Stimulated activated CD4-positive, alpha-beta T cell treated with anti-CD3 and anti-CD28 coated beads, Interleukin-4, amount 100 ng/mL, for 4 hours (primary cell): ENCODE measurements around the gene BCAP31.
"Not testable (repeated sequence)": the region's sequence is repeated elsewhere in the genome, so short reads cannot be mapped to it uniquely, and the experiment has no call there.

Experiments
- DNase-seq, 2 experiments: peaks; one replicate each; pipeline ENCODE4 v3.0.0-alpha.2; 2020

Gene BCAP31

DNA sequence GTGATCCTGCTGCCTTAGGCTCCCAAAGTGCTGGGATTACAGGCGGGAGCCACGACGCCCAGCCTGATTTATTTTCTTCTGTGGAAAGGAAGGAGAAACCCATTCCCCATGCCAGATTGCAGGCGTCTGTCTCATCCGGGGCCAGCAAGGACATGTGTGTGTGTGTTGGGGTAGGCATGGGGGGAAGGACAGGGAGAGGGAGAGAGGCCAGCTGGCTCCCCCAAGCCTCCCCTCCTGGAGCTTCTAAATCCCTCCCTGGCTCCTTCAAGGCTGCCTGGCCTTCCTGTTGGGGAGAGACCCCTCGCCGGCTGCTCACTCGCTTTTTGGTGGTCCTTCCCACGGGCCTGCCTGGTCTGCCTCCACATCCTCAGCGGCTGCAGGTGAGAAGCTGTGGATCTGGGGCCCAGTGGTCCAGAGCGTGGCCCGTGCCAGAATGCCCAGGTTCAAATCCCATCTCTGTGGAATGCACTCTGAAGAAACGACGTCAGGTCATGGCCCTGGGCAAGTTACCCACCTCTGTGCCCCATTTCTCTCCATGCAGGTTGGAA lies 38.5 kb upstream of the BCAP31 start:
- DNase-seq, result no peak

DNA sequence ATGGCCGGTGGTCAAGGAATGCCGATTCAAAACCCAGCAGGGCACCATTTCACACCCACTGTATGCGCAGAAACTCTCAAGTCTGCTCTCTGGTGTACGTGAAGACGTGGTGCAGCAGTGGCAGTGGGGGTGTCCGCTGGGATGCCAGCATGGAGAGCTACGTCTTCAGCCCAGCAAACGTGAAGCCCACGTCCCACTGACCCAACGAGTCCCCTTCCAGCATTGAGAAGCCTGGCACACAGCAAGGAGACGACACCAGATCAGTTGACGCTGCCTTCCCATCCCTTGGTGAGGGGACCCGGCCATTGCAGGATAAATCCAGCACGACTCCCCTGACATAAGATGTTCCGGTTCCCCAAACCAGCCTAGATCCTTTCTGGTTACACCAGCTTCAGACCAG lies 37.7 kb upstream of the BCAP31 start:
- DNase-seq, result no peak

DNA sequence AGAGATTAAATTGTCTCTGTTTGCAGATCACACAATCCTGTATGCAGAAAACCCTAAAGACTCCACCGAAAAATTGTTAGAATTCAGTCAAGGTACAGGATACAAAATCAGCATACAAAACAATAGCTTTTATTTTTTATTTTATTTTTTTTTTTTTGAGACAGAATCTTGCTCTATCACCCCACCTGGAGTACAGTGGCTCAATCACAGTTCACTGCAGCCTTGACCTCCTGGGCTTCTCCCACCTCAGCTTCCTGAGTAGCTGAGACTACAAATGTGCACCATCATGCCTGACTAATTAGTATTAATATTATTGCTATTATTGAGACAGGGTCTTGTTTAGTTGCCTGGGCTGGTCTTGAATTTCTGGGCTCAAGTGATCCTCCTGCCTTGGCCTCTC lies 30.9 kb upstream of the BCAP31 start:
- no peak for DNase-seq

DNA sequence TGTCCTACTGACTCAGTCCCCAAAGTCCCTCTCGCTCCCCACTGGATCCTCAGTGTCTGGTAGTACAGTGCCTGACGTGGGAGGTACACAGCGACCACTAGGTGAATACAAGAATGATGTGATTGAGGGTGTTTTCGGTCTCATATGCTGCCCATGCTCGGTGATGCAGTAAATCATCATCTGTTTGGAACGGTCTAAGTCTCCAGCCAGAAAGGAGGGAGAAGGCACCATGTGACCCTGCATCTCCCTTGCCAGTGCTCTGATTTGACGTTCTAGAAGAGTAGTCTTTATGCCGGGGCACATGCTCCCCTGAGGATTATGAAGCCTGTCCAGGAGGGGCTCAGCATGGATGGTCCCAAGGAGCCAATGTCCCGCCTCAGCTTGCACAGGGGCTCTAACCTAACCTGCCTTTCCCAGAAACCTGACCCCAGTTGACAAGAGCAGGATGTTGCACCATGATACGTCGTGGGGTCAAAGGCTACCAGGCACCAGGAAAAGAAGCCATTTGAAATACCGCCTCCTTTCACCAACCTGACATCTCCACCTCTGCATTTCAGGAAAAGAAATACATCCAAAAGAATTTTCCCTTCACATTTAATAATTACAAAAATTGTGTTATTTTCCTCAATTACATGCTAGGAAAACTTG lies 26.1 kb upstream of the BCAP31 start:
- no peak for DNase-seq

DNA sequence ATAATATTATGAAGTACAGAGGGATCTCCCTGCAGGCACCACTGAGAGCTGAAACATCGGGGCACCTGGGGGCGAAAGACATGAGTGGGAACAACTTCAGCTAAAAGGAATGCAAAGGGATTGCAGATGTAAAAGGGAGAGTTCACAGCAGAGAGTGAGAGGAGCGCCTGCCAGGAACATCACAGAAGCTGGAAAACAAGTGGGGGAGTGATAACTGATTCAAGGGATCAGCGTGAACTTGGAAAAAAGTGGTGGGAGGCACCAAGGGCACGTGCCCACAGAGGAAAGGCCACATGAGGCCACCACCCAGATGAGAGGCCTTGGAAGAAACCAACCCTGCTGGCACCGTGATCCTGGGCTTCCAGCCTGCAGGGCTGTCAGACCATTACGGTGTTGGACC lies 24.8 kb upstream of the BCAP31 start:
- not testable (repeated sequence) for DNase-seq

DNA sequence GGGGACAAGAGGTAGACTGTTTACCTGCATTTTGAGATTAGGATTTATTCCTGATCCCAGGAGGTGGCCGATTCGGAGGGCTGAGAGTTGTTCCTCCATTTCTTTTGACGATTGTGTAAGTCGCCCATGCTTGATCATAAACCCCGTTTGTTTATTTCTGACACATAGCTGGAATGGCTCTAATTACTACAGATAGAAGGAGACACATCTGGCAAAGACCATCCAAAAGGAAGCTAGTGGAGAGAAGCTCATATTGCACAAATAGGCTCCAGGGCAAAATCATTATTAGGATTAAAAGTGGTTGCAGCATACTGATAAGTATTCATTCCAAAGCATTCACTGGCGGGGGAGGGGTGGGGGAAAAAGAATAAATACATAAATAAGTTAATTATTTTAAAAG lies 22.8 kb upstream of the BCAP31 start:
- DNase-seq, result not testable (repeated sequence)

DNA sequence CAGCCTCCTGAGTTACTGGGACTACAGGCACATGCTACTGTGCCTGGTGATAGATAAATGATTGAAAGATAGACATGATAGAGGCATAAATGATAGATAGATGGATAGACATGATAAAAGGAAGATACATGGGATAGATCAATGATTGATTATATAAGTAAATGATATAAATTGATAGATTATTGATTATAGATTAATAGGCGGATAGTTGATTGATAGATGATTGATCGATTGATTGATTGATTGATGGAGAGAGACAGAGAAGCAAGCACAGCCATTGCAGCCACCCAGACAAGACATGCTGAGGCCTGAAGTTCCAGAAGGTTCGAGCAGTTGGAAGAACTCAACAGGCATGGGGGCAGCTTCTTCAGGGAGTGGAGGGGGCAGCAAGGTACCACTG lies 22.2 kb upstream of the BCAP31 start:
- DNase-seq, result no peak

DNA sequence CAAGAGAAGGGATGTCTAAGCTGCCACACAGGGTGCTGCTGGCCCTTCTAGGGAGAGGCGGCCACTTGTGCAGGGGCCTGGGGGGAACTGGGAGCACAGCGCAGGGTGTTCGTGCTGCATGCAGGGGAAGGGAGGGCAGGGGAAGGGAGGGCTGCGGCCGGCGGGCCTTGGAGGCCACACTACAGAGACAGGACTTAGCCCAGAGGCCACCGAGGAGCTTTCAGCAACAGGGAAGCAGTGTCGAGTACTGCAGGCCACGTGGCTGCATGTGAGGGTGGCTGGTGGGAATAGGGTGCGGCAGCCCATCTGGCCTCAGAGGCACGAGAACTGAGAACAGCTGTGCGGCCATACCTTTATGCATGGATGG lies 20.9 kb upstream of the BCAP31 start:
- DNase-seq, result not testable (repeated sequence)

DNA sequence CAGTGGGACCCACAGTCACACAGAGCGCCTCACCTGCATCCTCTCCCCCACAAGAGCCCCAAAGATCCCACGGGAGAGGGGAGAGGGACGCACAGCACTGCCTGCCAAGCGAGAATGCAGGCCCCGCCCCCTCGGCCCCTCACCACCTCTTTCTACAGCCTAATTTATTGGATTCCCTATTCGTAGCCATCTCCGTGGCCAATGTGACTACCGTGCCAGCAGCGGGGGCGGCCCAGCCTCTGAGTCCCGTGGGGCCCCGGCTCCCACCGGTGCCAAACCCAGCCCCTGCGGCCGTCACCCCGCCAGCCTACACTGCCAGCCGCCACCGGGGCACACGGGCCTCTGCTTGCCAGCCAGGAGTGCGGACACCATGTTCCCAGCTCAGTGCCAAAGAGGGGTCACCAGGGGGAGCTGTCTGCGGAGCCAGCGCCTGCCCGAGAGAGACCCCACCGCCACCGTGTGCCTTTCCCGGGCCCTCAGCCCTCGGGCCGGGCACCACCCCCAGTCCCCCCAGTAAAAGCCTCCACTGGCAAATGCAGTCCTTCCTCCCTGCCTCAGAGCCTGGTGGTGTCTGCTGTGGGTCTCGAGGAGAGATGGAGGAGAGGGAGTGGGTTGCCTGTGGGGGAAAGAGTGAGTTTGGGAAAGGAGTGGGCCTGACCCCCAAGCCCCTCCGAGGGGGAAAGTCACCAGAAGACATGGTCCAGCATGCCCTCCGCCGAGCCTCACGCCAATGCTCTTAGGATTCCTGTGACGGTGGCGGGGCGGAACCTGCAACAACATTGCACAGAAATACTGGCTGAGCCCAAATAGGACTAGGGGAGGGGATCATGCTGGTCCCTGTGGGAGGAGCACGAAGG lies 20.3 kb upstream of the BCAP31 start:
- DNase-seq, result no peak

DNA sequence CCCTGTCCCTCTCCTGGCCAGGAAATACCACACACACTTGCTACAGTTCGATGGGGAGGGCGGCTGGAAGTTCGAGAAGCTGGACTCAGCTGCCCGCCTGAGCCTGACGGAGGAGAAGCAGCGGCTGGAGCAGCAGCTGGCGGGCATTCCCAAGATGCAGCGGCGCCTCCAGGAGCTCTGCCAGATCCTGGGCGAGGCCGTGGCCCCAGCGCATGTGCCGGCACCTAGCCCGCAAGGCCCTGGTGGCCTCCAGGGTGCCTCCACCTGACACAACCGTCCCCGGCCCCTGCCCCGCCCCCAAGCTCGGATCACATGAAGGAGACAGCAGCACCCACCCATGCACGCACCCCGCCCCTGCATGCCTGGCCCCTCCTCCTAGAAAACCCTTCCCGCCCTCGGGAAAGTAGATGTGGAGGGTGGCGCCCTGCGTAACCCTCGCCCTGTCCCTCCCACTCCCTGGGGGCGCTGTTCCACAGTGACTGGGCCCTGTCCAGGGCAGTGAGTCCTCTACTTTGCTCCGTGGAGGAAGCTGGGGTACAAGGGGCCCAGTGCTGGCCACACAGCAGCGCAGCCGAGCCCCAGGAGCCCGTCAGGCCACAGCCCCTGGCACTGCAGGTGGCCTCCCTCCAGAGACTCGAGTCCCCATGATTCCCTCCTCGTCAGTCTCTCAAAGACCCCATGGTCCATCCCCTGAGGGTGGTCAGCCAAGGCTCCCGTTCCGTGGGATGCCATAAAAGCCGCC lies 19.5 kb upstream of the BCAP31 start:
- not testable (repeated sequence) for DNase-seq

DNA sequence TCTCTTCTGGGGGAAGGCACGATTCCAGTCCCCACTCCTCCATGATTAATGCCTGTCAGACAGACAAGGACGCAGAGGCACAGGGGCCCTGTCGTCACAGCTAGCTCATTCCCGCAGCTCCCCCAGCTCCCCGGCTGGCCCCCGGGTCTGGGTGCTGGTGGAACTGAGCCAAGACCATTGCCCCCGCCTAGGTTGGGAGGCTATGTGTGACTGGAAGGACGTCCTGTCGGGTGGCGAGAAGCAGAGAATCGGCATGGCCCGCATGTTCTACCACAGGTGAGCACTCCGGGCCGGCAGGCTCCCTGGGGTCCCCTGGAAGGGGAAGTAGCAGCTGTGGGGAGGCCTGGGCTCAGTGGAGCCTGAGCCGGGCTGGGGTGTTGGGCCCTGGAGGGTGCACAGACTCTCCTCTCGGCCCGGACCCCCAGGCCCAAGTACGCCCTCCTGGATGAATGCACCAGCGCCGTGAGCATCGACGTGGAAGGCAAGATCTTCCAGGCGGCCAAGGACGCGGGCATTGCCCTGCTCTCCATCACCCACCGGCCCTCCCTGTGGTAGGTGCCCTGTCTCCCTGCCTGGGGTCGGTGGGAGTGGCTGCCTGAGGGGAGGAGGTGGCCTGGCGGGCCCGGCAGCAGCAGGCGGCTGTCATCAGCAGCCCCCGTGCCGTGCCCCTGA lies 18.7 kb upstream of the BCAP31 start:
- DNase-seq, result not testable (repeated sequence)

DNA sequence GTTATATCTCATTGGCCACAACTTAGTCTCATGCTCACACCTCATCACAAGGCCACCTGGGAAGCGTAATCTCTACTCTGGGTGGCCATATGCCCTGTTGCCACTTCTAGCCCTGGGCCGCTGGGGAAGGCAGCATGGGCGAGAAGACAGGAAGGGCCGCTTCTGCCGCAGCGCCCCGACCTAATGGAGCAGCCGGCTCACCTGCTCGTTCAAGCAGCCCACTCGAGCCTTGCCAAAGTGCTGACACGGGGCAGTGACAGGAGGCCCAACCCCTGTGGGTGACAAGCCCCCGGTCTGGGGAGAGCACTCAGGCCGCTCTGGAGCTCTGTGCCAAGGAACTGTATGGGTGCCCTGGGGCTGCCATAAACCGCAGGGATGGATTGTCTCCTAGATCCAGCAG lies 17.9 kb upstream of the BCAP31 start:
- not testable (repeated sequence) for DNase-seq

DNA sequence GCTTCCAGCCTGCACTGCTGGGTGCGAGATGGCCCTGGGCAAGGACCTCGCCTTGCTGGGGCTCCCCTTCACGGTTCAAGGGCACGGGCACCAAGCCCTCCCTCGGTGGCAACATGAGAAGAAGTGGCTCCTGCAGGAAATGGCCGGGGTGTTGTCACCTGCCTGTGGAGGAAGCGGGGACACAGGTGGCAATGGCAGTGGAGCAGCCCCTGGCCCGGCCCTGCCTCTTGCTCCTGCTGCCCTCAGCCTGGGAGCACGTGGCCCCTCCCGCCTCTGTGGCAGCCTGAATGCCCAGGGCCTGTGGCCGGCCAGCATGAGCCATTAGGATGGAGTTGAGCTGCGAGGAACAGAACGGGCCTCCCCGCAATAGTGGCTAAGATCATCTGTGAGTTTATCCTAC lies 17.3 kb upstream of the BCAP31 start:
- DNase-seq, result no peak

DNA sequence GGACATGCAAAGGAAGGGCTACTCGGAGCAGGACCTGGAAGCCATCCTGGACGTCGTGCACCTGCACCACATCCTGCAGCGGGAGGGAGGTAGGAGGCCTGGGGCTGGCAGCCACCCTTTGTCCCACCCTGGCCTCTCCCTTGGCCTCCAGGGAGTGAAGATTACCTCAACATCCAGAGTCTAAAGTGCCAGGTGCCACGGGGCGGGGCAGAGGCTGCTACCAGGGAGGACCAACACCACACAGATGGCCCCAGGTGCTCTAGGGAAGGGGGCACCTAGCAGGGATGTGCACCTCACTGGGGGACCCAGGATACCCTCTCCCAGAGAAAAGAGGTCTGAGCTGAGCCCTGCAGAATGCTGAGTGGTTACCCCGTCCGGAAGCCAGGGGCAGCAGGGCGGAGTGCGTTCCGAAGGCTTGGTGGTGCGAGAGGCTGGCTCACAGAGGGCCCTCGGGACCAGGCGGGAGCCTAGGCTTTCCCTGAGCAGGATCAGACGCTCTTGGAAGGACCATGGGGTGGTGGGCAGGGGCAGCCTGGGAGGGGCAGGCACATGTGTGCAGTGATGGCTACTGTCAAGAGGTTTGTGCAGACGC lies 16.5 kb upstream of the BCAP31 start:
- no peak for DNase-seq

DNA sequence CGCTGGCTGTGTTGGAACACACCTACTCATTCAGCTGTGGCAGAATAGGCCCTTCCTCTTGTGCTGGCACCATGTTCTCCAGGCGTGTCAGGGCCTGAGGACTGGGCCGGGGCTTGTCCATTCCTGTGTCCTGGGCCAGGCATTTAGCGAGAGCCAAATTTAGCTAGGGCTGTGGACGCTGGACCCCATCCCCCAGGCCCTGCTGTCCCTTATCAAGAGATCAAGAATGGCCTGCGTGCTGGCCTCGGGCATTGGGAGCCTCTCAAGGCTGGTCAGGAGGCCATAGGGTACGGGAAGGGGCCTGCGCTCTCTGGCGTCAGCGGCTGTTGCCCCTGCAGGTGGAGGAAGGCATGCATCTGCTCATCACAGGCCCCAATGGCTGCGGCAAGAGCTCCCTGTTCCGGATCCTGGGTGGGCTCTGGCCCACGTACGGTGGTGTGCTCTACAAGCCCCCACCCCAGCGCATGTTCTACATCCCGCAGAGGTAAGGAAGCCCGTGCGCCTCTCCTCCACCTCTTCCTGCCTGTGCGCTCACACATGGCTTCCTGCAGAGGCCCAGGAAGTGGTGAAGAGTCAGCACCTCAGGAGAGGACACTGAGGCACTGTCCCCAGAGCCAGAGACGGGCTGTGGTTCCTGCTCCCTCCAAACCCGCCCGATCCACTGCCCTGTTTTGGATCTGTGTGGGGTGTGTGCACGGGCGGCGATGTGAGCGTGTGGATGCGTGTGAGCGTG lies 15.7 kb upstream of the BCAP31 start:
- DNase-seq, result no peak

DNA sequence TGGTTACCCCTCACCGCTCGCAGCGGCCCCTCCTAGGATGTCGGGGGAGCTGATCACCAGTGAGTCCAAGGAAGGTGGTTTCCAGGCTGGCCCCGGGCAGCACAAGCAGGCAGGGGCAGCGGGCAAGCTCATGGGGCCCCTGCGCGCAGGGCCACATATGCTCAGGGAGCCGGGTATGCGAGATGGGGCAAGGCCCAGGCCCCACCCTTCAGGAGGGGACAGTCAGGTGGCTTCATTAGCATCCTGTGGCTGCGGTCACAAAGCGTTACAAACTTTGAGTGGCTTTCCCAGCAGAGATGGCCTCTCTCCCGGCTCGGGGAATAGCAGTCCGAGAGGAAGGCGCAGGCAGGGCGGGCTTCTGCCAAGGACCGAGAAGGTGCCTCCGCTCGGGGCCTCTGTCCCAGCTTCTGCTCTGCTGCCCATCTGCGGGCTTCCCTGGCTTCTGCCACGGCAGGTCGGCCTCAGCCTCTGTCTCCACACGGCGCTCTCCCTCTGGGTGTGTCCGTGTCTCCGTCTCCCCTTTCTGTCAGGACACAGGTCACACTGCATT lies 13.9 kb upstream of the BCAP31 start:
- no peak for DNase-seq

DNA sequence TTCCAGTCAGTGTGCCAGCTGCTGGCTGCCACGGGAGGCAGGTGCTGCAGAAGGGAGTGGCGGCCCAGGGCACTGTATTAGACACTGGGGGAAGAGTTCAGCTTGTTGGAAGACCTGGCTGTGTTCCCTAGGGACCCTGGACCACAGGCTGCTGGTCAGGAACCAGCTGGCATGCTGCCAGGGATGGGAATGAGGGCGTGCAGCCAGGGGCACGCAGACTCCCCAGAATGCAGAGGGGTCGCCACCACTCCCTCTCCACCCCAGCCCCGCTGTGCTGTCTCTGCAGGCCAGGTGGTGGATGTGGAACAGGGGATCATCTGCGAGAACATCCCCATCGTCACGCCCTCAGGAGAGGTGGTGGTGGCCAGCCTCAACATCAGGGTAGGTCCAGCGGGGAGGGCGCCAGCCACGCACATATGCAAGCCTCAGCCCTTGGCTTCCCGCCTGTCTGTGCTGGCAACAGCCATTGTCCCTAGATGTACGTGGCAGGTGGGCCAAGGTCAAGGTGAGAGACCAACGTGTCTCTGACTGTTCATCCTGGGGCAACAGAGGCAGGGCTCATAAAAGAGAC lies 12.8 kb upstream of the BCAP31 start:
- DNase-seq, result no peak

DNA sequence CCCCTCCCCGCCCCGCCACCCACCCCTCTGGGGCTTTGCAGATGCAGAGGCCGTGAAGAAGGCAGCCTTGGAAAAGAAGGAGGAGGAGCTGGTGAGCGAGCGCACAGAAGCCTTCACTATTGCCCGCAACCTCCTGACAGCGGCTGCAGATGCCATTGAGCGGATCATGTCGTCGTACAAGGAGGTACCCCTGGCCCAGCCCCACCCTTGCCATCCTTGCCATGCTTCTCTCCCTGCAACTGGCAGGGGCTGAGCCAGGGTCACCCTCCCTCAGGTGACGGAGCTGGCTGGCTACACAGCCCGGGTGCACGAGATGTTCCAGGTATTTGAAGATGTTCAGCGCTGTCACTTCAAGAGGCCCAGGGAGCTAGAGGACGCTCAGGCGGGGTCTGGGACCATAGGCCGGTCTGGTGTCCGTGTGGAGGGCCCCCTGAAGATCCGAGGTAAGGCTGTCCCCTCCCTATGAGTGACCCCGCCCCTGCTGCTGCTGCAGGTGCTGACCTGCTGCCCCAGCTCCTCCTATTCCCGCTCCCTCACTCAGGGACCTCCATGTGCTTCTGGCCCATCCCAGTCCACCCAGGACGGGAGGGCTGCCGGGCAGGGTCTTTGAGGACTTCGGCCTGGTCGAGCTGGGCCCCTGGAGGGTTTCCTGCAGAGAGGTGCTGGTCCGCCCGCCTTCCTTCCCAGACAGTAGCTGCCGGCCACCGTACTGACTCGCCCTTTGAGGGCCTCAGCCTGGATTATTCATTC lies 12.1 kb upstream of the BCAP31 start:
- DNase-seq, result no peak

DNA sequence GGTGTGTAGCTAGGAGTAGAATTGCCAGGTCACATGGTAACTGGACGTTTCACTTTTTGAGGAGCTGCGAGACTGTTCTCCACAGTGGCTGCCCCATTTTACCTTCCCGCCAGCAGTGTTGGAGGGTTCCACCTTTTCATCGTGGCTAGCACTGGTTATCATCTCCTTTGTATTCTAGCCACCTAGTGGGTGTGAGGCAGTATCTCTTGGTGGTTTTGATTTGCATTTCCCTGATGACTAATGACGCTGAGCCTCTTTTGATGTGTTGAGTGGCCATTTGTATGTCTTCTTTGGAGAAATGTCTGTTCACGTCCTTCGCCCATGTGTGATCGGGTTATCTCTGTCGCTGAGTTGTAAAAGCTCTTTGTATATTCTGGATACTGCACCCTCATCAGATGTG lies 11.1 kb upstream of the BCAP31 start:
- no peak for DNase-seq

DNA sequence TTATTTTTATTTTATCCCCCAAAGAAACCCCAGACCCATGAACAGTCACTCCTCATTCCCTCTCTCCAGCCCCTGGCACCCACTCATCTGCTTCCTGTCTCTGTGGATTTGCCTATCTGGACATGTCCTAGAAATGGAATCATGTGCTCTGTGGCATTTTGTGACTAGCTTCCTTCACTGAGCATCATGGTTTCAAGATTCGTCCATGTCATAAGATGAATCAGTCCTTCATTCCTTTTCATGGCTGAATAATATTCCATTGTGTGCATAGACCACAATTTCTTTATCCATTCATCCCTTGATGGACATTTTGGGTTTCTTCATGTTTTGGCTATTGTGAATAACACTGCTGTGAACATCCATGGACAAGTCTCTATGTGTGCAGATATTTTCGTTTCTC lies 10.7 kb upstream of the BCAP31 start:
- DNase-seq, result no peak
